Liver (tissue), 3 donors: ENCODE data around the gene TECR.

Source experiments
- EGR1 ChIP-seq, 2 donors: IDR thresholded peaks; 2 replicates each; pipeline ENCODE4 v1.6.1; 2016 to 2018; ENCODE audit warnings: antibody characterized with exemption in 2 of 2, low read depth in 2 of 2
- GABPA ChIP-seq, 2 donors: IDR thresholded peaks in 1 of 2; conservative IDR thresholded peaks in 1 of 2; 2 replicates each; pipeline ENCODE4 v1.6.1; 2016; ENCODE audit warnings: antibody characterized with exemption in 2 of 2, mild to moderate bottlenecking in 1 of 2, moderate library complexity in 1 of 2
- RAD21 ChIP-seq, 2 donors: IDR thresholded peaks; 2 replicates each; pipeline ENCODE4 v1.6.1; 2016; ENCODE audit warnings: antibody characterized with exemption in 2 of 2, mild to moderate bottlenecking in 2 of 2
- SP1 ChIP-seq: IDR thresholded peaks from 2 replicates; pipeline ENCODE4 v1.6.1; 2018; ENCODE audit warnings: antibody characterized with exemption, mild to moderate bottlenecking
- TAF1 ChIP-seq: conservative IDR thresholded peaks from 2 replicates; pipeline ENCODE4 v1.6.1; 2016; ENCODE audit warnings: antibody characterized with exemption, mild to moderate bottlenecking
- TF ChIP-seq, protein P1 (sequence below): fragments of 150-350 bp; IDR thresholded peaks from 2 replicates; pipeline ENCODE4 v1.5.1; 2017; ENCODE audit warnings: improper control_type of control experiment, low read depth, low read length; ENCODE audit not compliant: missing input control
- TF ChIP-seq, protein P2 (sequence below): IDR thresholded peaks from 2 replicates; pipeline ENCODE4 v1.6.1; 2016; ENCODE audit warnings: antibody characterized with exemption
- donor health status: healthy.
- donor health status: healthy.

DNA sequence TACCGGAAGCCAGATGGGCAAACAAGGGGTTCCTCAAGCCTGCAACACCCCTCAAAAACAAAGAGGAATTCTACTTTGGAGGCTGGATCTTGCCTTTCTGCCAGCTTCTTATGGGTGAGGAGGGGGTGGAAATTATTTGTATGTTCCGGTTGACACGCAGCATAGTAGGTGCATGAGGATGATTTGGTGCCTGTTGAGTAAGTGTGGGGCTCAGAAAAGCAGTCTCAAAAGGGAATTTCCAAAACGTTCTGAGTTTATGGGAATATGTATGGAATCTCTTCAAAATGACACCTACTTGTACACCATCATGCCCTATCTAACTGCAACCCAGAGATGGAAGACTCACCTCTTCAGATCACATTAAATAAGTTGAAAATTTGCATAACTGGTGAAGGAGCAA, 3.0 kb upstream of the TECR start:
- no peak for TF ChIP-seq GABPA (IDR thresholded peaks at IDR 0.05 in 1 of 2, conservative IDR thresholded peaks at IDR 0.05 in 1 of 2)
- TF ChIP-seq, protein P1, sequence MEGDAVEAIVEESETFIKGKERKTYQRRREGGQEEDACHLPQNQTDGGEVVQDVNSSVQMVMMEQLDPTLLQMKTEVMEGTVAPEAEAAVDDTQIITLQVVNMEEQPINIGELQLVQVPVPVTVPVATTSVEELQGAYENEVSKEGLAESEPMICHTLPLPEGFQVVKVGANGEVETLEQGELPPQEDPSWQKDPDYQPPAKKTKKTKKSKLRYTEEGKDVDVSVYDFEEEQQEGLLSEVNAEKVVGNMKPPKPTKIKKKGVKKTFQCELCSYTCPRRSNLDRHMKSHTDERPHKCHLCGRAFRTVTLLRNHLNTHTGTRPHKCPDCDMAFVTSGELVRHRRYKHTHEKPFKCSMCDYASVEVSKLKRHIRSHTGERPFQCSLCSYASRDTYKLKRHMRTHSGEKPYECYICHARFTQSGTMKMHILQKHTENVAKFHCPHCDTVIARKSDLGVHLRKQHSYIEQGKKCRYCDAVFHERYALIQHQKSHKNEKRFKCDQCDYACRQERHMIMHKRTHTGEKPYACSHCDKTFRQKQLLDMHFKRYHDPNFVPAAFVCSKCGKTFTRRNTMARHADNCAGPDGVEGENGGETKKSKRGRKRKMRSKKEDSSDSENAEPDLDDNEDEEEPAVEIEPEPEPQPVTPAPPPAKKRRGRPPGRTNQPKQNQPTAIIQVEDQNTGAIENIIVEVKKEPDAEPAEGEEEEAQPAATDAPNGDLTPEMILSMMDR: no peak
- no peak for TF ChIP-seq SP1
- no peak for TF ChIP-seq TAF1
- no peak for TF ChIP-seq RAD21 (IDR thresholded peaks at IDR 0.05)
- no peak for TF ChIP-seq EGR1 (IDR thresholded peaks at IDR 0.05; ENCODE audit: low read depth in 2 of 2)
- TF ChIP-seq, protein P2, sequence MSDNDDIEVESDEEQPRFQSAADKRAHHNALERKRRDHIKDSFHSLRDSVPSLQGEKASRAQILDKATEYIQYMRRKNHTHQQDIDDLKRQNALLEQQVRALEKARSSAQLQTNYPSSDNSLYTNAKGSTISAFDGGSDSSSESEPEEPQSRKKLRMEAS: no peak
